GM10266 (cell line): ENCODE data around the gene FBXL13.

ENCODE experiments used
- DNase-seq: peaks from one replicate; pipeline ENCODE4 v3.0.0; 2012; ENCODE audit errors: extremely low spot score
- TF ChIP-seq, protein P1 (sequence below): IDR thresholded peaks from 2 replicates; pipeline ENCODE4 v1.5.1; 2012; ENCODE audit warnings: mild to moderate bottlenecking, low read depth; ENCODE audit not compliant: control insufficient read depth, insufficient read depth; ENCODE audit errors: missing control alignments

FBXL13 gene

DNA sequence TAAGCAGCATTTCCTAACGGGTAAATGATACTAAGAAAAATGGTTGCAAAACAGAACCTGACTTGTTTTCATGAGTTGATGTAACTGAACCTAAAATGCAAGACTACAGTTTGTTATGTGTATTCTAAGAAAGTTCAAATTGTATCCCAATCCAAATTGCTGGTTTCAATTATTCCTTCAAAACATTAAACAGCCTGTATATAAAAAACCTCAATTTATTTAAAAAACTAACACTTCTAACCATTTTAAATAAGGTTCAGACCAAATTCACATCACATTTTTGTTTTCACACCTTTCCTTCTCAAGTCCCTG lies 80.9 kb downstream of the FBXL13 start:
- no peak for DNase-seq
- TF ChIP-seq, protein P1, sequence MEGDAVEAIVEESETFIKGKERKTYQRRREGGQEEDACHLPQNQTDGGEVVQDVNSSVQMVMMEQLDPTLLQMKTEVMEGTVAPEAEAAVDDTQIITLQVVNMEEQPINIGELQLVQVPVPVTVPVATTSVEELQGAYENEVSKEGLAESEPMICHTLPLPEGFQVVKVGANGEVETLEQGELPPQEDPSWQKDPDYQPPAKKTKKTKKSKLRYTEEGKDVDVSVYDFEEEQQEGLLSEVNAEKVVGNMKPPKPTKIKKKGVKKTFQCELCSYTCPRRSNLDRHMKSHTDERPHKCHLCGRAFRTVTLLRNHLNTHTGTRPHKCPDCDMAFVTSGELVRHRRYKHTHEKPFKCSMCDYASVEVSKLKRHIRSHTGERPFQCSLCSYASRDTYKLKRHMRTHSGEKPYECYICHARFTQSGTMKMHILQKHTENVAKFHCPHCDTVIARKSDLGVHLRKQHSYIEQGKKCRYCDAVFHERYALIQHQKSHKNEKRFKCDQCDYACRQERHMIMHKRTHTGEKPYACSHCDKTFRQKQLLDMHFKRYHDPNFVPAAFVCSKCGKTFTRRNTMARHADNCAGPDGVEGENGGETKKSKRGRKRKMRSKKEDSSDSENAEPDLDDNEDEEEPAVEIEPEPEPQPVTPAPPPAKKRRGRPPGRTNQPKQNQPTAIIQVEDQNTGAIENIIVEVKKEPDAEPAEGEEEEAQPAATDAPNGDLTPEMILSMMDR, result no peak

DNA sequence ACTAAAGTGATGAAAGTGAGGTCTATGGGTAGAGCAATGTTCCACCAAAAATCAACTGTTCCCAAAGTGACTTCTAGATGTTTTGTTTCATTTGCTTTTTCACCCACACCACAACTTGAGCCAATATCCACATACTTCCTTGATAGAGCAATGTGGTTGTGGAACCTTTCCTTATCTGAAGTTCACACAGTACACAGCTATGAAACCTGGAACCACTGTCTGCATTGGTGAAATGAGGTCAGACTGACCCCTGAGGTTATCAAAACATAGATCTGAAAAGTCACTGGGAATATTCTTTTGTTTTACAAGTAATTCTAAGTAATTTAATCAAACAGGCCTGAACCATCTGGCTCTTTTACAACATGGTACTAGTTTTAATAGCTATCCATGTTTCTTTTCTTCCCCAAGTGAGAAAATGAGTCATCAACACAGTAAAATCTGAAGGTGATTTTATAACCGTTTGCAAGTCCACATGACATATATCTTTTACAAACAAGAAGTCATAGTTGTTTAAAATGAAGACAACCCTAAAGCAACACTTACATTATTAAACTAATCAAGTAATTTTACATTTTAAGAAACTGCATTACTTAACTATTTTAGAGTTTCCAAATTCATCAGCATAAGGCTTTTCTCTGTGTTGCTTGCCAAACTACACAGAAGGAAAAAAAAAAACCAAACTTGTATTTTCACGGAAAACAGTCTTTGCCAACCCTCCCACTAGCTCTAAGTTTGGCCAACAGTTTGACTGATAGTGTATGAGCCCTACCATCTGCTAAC lies 81.5 kb downstream of the FBXL13 start:
- no peak for DNase-seq
- TF ChIP-seq, protein P1, result no peak

DNA sequence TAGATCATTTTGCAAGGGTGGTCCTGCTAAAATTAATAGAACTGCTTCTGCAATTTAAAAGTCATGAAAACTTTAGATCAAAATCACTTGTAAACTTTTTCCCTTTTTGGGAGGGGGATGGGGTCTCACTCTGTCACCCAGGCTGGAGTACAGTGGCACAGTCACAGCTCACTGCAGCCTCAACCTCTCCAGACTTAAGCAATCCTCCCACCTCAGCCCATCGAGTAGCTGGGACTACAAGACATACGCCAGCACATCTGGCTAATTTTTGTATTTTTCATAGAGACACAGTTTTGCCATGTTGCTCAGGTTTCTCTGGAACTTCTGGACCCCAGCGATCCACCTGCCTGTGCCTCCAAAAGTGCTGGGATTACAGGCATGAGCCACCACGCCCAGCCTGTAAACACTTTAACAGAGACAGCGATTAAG lies 82.1 kb downstream of the FBXL13 start:
- TF ChIP-seq, protein P1, result no peak
- DNase-seq, result no peak

GRCh38 chr7:102991540-102992214 lies 82.9 kb downstream of the FBXL13 start:
- DNase-seq, result no peak
- TF ChIP-seq, protein P1, result no peak

DNA sequence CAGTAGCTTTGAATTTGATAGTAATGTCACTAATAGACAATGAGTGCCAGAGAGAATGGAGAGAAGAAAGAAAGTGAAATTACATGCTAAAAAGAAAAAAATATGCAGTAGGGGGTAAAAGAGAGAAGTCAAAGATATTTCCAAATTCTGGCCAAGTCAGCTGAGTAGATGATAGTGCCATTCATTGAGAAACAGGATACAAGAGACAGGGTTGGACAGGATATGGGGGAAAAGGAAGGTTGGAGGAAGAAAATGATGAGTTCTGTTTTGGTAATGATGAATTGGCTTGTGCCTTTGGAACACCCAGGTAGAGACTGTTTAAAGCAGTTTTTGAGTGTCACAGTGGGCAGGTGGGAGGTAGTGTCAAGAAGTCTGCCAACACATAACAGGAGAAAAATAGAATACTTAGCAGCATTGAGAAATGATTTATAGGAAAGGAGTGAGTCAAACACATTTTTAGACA lies 83.5 kb downstream of the FBXL13 start:
- DNase-seq, result no peak
- TF ChIP-seq, protein P1, result no peak

GRCh38 chr7:102990642-102991041 lies 84.0 kb downstream of the FBXL13 start:
- DNase-seq, result no peak
- TF ChIP-seq, protein P1, result no peak
